Inflammatory macrophage treated with lipopolysaccharide for 1 hour (primary cell): ENCODE results near the gene TRHDE.

Source experiments
- DNase-seq, 2 donors: peaks; one replicate each; pipeline ENCODE4 v3.0.0-alpha.2; 2020 to 2022

The TRHDE gene

DNA sequence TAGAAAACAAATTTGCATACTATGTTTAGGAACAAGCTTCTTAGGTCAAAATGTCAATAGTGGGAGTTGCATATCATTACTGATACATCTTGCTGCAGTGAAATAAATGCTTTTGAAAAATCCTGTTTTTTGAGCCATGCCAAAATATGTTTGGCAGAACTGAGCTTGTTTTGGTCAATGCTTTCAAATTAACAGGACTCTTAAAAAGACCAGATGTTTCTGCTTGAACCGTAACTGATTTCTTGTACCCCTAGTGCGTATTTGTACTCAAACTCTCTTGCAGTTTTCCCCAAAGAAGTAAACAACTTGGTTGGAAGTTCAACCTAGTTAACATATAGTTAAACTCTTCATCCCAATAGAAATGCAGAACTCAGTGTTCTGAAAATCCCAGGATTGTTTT, 3.4 kb downstream of the TRHDE start:
- no peak for DNase-seq

DNA sequence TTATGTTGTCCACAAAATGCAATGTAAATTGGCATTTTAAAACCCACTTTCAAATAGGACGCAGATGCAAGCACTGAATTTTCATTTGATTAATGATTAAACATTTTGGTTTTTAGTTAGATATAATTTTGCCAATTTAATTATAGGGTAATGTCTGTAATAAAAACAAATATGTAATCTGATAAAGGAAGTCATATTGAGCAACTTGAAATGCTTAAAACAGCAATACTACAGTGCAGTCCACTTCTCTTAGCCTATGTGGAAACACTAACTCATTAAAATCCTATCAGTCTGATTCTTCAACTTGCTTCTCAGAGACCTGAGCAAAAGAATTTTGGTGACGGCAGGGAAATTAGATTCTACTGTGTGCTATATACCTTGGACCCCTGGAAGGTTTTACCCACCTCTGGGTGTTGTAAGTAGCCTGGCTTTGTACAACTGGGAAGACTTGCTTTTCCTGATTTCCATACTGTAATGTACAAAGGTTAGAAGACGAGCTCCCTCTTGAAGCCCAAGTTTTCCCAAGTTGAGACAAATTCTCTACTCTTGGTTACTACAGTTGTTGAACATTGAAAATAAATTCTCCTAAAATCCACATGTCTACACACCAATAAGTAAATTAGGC, 4.1 kb downstream of the TRHDE start:
- no peak for DNase-seq

DNA sequence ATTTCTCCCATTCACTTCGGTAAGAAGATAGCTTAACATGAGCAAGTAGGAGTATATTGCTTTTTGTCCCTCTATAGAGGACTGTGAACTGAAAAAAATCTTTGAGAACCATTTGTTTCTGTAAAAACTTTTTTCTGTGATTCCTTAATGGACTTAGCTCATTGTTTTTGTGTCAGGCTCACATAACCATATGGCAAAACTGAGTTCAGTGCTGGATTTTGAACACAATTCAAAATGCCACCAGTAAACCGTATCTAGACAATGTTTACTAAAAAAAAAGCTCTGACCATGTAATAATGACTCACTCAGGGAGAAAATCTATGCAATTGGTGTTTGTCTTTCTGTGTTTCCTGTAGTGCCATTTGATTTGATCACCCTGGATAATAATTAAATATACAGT, 5.2 kb downstream of the TRHDE start:
- DNase-seq: no peak

DNA sequence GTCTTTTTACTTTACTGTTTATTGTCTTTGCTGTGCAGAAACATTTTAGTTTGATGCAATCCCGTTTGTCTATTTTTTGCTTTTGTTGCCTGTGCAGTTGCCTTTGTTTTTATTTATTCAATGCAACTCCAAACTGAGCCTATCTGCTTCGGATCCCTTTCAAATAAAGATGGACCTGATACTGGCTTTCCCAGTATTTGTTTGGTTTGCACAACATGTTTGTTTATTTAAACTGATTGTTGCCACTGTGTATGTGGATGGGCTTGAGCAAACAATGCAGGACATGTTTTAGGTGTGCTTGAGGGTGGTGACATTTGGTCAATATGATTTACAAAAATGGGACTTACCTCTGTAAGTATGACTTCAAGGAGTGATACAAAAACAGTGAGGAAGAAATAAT, 6.7 kb downstream of the TRHDE start:
- DNase-seq: no peak

DNA sequence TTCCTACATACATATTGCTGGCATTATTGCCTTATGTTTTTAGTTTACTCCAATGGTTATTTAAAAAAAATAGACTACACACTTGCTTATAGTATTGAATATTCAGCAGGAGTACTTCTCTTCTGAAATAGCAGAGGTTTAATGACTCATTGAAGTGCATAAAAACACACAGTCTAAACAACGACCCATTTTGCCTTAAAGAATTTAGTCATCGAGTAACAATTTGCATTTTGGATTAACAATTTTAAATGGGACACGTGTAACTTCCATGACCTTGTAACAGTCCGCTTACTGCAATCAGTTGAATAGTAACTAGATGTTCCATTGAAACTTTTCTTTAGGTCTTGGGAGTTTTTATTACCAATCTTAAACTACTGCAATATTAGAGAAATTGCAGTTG, 9.0 kb downstream of the TRHDE start:
- DNase-seq: no peak

DNA sequence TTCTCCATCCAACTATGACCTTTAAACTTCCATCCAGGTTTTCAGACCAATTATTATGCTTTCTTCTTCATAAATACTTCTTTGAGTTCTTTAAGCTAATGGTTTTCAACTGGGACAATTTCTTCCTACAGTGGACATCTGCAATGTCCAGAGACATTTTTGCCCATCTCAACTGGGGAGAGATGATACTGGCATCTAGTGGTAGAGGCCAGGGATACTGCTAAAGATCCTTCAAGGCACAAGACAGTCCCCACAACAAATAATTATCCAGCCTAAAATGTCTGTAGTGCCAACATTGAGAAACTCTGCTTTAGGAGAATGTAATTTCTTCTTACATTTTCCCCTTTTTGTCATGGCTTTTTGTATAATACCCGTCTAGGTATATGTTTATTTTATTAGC, 10.6 kb downstream of the TRHDE start:
- peak in 1 of 2 donors; percentile 6 for DNase-seq

DNA sequence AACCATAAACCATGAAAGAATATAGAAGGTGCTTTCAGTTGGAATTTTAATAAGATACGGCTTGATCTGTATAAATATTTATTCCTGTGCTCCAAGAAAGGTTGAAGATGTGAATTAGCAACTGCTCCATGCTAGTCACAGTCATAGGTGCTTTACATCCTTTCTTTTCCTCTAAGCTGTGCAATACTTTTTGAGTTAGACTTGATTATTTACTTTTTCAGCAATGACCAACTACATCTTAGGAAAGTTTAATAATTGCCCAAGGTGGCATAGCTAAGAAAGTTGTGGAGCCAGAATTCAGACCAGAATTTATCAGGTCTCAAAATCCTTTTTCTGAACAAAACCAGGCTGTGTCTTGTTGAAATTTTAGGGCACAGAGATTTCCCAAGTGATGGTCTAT, 13.7 kb downstream of the TRHDE start:
- DNase-seq: no peak

DNA sequence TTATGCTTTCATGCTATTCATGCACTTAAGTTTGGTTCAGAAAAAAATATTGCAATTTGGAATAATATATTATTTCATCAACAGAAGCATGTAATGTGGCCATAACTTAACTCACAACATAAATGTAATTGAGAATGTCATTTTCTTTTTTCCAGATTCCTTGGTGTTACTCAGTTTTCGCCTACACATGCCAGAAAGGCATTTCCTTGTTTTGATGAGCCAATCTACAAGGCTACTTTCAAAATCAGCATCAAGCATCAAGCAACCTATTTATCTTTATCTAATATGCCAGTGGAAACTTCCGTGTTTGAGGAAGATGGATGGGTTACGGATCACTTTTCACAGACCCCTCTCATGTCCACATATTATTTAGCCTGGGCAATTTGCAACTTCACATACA, 14.4 kb downstream of the TRHDE start:
- DNase-seq: no peak

DNA sequence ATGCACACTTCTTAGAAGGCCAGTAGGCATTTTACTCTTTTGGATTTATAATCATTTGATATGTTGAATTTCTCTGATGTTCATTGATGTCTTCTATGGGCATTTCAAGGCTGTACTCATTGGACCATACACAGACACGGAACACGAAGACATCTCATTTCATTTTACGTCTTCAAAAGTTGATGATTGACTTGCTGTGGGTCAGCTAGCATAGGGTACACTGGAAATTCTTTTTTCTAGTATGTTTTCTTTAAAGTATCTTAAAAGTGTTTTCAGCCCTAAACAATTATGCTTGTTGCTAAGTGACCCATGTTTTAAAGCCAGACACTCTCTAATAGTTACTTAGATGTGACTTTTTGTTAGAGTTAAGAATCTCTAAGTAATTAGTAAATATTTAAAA, 16.3 kb downstream of the TRHDE start:
- DNase-seq: no peak

DNA sequence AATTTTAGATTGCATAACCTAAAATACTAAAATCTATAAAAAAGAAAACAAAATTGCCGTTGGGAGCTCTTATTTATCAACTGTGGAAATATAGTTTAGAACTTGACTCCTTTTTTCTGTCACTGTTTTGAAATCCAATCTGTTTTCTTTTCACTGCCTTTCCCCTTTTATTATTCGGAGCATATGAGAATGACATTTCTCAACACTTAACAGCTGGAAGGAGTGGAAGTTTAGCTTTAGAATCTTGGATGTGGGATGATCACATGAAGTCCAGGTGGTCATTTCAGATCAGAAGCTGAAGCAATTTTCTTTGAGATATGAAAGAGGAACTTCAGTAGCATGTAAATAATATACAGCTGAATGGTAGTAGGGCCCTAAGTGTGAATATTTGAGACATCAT, 16.7 kb downstream of the TRHDE start:
- no peak for DNase-seq

DNA sequence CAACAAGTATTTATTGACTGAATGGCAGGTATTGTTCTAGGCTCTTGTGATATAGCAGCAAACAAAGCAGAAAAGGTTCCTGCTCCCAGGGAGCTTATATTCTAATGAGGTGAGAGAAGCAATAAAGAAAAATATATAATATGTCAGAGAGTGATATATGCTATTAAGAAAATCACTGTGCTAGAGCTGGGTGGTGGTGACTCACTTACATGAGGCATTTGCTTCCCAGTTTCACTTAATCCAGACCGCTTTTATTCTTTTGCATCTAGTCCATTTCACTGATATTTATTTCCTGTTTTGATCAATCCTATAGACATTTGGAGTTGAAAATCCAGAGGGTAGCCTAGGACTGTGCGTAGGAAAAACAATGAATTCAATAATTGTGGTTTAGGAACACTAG, 17.5 kb downstream of the TRHDE start:
- DNase-seq: no peak

DNA sequence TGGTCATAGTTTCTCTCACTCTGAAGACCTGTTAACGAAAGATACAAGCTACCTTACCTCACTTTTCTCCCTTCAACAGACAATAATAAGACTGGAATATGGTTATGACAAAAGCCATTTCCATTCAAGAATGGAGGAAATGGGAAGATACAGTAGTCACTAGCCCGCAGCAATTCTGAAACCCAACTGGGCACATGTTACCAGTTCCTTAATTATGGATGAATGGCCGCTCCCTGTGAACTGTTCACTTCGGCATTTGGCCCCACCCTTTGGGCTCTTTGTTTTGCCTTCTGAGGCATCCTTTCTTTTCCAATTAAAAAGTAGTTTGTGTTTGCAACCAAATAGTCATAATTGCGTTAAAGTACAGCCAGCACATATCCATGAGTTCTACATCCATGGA, 19.0 kb downstream of the TRHDE start:
- no peak for DNase-seq

DNA sequence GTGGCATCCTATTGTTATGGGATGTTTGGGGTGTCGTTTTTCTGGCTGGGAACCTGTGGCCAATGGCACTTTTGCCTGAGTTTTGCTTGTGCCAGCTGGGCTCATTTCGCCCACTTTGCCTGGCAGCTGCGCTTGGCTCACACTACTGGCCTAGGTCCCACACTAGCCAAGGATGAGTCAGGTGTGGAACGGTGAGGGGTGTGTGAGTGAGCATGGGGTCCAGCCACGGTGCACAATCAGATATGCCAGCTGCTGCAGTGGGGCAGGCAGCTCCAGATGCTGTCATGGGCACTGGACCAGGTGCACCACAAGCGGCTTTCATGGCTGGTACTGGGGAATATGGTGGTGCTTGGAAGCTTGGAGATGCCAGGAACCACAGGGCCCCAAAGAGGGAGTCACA, 21.5 kb downstream of the TRHDE start:
- no peak for DNase-seq

DNA sequence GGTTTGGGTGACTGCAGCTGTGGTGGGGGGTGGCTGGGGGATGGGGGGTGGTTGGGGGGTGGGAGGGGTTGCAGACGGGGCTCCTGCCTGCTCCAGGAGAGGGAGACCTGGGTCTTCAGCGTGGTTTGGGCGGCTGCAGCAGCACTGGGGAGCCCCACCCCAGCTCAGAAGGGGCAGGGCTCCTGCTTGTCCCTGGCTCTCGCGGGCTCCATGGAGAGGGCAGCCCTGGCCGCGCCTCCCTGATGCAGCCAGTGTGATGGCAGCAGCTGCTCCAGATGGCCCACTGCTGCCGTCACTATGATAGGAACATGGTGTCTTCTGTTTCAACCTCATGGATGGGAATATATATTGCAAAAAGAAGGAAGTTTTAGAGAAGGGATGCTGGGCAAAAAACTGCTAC, 22.9 kb downstream of the TRHDE start:
- DNase-seq: no peak

DNA sequence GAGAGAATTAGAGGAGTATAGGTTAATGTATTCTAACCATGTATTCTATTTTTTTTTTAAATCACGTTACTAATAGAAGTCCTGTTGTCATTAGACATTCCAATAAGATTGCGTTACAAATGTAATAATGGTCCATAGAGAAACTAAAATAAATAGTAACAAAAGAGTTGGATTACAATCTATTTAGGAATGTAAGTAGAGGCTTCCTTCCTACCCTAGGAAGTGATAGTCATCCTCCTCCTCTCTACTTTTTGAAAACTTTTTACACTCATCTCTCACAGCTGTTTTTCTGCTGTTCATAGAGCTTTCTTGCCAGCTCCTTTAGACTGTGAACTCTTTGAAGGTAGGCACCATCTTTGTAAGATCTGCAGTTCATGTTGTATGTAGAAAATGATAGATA, 23.6 kb downstream of the TRHDE start:
- DNase-seq: no peak

DNA sequence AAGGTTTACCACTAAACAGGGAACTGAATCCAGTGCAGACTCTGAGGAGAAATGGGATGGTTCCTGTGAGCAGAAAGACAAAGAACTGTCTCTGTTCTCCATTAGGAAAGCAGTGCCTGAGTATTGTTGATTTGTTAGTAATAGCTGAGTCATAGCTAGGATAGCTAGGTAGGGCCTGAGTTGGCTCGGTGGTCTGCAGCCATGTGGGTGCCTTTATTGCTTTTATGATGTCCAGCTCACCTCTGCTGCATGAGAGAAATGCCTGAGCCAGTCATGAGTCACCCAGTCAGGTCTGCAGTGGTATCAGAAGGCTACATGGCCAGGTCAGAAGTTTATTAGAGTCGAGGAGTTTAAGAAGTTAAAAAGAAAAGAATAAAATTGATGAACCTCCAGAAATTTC, 24.2 kb downstream of the TRHDE start:
- DNase-seq: no peak

DNA sequence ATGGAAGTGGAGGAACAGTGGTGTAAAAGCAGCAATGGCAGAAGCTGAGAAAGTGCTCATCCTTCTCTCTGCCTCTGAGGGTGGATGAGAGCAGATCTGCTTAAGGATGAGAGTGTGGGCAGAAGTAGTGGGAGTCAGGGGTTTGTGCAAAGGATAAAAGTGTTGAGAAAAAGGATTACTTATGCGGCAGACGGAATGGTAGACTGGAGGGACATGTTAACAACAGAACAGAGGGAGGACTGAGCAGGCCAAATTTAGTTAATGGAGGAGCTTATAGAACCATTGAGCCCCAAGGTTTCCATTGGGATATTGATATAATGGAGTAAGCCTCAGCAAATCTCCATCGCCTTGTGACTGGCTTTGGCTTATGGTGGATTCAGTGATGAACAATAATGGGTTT, 25.5 kb downstream of the TRHDE start:
- no peak for DNase-seq

DNA sequence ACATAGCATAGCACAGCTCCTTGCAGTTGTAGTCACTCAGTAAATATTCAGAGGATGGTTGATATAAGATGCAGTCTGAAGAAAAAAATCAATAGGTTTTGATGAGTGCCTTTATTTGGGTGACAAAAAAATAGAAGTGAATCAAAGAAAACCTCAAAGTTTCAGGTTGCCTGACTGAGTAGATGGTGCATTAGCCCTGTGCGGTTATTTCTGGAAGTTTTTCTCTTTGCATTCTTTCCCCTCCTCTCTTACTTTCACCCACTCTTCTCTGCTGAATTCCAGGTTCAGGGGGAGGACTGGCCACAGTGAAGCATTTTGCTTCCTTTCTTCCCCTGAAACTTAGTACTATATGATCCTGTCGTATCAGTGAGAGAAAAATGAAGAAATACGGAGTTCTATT, 28.6 kb downstream of the TRHDE start:
- DNase-seq: no peak

DNA sequence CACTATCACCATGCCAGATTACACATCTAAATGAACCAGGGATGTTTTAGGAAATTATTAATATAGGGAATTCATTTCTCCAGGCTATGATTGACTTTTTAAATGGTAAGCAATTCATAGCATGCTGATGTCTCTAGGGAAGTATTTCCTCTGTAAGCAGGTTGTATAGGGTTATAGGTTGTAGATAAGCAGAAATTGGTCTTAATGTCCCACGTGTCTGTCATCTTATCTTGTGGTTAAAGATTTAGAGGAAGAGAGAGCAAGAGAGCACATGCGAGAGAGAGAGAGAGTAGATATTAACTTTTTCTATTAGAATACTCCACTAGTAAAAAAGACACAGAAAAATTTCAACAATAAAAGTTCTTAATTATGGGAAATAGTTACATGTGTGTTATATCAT, 32.6 kb downstream of the TRHDE start:
- DNase-seq: no peak

DNA sequence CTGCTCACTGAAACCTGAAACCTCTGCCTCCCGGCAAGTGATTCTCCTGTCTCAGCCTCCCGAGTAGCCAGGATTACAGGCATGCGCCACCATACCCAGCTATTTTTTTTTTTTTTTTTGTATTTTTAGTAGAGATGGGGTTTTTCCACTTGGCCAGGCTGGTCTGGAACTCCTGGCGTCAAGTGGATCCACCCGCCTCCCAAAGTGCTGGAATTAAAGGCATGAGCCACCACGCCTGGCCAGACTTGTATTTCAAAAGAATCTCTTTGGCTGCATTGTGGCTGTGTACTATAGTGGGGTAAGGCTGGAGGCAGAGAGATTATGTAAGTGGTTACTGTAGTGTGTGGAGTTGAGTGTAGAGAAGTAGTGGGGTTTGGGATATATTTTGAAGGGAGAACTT, 35.1 kb downstream of the TRHDE start:
- DNase-seq: no peak

DNA sequence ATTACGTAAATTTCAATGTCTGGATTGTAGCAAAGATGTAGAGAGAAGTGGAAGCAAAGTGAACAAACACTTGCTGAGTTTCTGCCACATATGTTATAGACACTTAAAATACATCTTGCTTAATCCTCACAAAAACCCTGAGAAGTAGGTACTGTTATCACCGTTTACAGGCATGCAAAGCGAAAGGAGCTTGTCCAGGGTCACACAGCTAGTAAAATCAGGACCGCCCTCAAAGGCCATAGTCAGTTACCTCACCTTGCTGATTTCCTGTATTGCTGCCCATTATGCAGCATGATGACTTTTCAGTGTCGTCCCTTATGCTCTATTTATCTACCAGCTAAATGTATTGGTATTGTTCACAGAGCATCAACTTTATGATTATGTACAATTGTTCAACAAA, 39.8 kb downstream of the TRHDE start:
- no peak for DNase-seq

DNA sequence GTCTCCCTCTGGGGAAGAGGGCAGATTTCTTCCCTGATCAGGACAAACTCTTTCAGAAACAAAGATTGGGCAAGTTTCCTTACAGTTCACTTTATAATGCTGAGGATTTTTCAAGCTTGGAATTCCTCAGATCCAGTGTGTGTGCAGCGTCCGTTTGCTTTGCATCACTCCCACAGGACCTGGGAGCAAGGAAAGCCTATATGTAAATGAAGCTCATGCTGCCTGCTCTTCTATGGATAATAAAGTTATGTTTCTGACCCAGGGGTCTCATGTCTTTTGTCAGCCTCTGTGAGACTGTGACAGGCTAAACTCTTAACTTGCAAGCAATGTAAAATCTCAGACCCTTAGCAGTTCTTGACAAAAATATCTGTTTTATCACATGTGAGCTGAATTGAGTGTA, 41.6 kb downstream of the TRHDE start:
- no peak for DNase-seq

DNA sequence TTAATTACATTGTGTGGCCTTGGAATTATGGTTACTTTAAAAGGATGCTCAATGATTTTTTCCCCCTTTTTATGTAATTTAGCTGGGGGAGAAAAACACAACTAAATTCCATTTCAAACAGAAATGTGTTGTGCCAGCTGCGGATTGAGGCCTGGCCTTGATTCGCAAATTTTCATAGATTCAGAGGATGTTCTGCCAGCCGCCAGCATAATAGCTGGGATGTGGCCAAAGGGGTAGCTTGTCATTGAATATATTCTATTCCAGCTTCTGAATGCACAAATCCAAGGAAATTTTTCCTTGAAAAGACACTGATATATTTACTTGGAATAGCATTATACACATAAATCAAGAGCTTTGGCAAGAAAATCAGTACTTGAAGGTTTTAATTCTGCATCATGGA, 43.7 kb downstream of the TRHDE start:
- DNase-seq: no peak

DNA sequence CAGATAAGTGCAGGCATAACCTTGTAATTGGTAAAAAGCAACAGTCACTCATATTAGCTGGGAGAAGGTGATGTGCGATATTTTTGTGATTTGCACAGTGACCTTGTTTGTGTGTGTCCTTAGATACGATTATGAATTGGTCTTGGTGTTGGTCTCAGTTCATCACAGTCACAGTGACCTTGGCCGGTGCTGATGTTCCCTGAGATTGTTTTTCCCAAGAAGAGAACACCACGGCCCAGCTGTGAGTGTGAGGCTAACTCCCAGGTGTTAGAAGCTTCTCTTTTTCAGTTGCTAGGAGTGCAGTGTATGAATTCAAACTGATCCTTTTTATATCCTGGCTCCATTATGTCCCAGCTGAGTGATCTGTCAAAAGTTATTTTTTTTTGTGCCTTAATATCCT, 46.2 kb downstream of the TRHDE start:
- DNase-seq: no peak

DNA sequence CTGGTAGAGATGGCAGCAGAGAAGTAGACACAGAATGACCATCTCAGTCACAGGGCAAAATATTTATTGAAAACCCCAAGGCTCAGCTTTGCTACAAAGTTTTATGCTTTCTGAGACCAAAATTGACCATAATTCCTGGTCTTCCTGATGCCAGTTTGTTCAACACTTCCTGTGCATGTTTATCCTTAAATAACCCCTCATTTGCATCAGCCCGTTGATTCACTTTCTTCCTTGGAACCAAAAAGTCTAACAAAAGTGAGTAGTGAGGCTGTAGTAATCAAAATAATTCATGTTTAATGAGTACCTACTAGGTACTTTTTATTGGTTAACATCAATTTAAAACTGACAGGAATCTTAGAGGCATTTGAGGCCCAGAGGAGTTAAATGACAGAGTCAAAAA, 51.7 kb downstream of the TRHDE start:
- DNase-seq: no peak

DNA sequence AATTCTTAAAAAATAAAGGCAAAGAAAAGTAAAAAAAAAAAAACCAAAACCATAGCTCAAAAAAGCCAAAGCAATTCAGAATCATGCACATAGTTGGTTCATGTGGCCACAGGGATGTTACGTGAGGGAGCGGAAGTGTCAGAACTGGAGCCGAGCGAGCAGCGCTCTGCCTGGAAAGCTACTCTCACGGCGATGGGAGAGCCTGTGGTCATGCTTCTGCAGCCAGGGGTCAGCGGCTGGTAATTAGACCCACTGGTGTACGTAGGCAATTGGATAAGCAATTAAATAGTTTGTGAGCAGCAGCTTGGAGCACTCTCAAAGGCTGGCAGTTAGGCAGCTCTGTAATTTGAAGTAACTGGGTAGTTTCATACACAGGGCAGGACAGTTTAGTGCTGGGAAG, 58.1 kb downstream of the TRHDE start:
- DNase-seq: no peak
